Stomach (tissue), 9 donors: ENCODE measurements around the gene DYNC1LI2. TPM values are rescaled to one million over a fixed set of nuclear protein-coding genes. Genes with fewer than 3 reads are reported as not detected.
A peak's percentile ranks its signal among the peaks of the same experiment; 100 is the strongest.

Experiments used
- DNase-seq, 2 donors: peaks; one replicate each; pipeline versions ENCODE4 v3.0.0 to v3.0.0-alpha.2; 2013 to 2019
- H3K27ac ChIP-seq, 5 donors: fragments of 200-600 bp in 4 of 5; sonication (generic) in 4 of 5; one replicate each; pipeline ENCODE4 v1.5.1; 2013 to 2019; ENCODE audit warnings: mild to moderate bottlenecking in 1 of 5, moderate library complexity in 1 of 5
- H3K27me3 ChIP-seq, 3 donors: fragments of 200-600 bp; sonication (generic); one replicate each; pipeline ENCODE4 v1.5.1; 2017 to 2019; ENCODE audit warnings: mixed run types in 1 of 3
- H3K36me3 ChIP-seq, 4 donors: fragments of 200-600 bp; sonication (generic); 1 replicate in 3 of 4; 2 replicates in 1 of 4; pipeline ENCODE4 v1.5.1; 2016 to 2019
- H3K4me1 ChIP-seq, 4 donors: fragments of 200-600 bp; sonication (generic); one replicate each; pipeline ENCODE4 v1.5.1; 2016 to 2019
- H3K4me3 ChIP-seq, 4 donors: fragments of 200-600 bp; sonication (generic) in 3 of 4; one replicate each; pipeline ENCODE4 v1.5.1; 2016 to 2019; ENCODE audit warnings: mild to moderate bottlenecking in 1 of 4
- H3K9me3 ChIP-seq, 4 donors: fragments of 200-600 bp; sonication (generic); one replicate each; pipeline ENCODE4 v1.5.1; 2016 to 2019
- CTCF ChIP-seq, 7 experiments: fragments of 450-650 bp in 4 of 7; fragments of 200-600 bp in 3 of 7; sonication (generic) in 3 of 7; IDR thresholded peaks; one replicate each; pipeline ENCODE4 v1.5.1; 2016 to 2019; ENCODE audit warnings: antibody characterized with exemption in 7 of 7, control low read depth in 2 of 7, mild to moderate bottlenecking in 1 of 7
- EP300 ChIP-seq: sonication (generic); formaldehyde crosslinking; IDR thresholded peaks from one replicate; pipeline ENCODE4 v1.6.1; 2017; ENCODE audit warnings: antibody characterized with exemption
- POLR2A ChIP-seq, 4 donors: fragments of 450-650 bp; IDR thresholded peaks; one replicate each; pipeline ENCODE4 v1.6.1; 2016; ENCODE audit warnings: antibody characterized with exemption in 4 of 4, control low read depth in 2 of 4, mild to moderate bottlenecking in 1 of 4, moderate library complexity in 1 of 4
- POLR2AphosphoS5 ChIP-seq, 3 donors: sonication (generic); formaldehyde crosslinking; IDR thresholded peaks; one replicate each; pipeline ENCODE4 v1.6.1; 2016; ENCODE audit warnings: antibody characterized with exemption in 3 of 3
- WGBS, 5 donors: extraction: QIAGEN DNeasy Blood & Tissue Kit in 3 of 5; methylation state at CpG; one replicate each; pipeline versions ENCODE4 v1.1.5 to v1.1.7; 2013 to 2018; 5-methylcytosine and 5-hydroxymethylcytosine counted together
- intact Hi-C: fragments of 100-400 bp; cut with DNase I; formaldehyde crosslinking; loops from one replicate; pipeline ENCODE4 v1.15.1; 2023; ENCODE audit warnings: low total_unique reads
- polyA plus RNA-seq, 3 donors: library from polyadenylated mRNA; stranded (reverse); fragments of 200-250 nt; gene quantifications; one replicate each; pipeline ENCODE4 v1.2.3, GENCODE V29; 2013
- total RNA-seq, 5 donors: library from RNA; depleted of rRNA; stranded (reverse); fragments of >200 nt; gene quantifications; one replicate each; pipeline versions ENCODE4 v1.1.0 to v1.2.3, GENCODE V29; 2014 to 2016
- donor health status: healthy with polysubstance abuse.
- donor health status: Bipolar disorder and iron deficiency.
- donor health status: healthy.

The DYNC1LI2 gene
- total and polyA plus RNA-seq, 8 donors: 34.5 to 264 (median 123) TPM

- 2 to 5% (median 3%) methylated on average over 21 to 84 of the region's 84 CpGs for WGBS, 5 donors
- TF ChIP-seq POLR2AphosphoS5 (IDR thresholded peaks at IDR 0.05): peak; percentile 22 to 73 (median 66)
- no peak for TF ChIP-seq EP300
- peak in 1 of 7 experiments; percentile 52 for TF ChIP-seq CTCF (IDR thresholded peaks at IDR 0.05)
- Histone ChIP-seq H3K9me3 (no peaks in the 10 kb centered on the region), H3K4me1 (peaks cover 17 to 49% (median 39%) of the 10 kb centered on the region in 4 donors), H3K36me3 (no peaks in the 10 kb centered on the region), H3K27ac (peak within 1 kb of the TSS; percentile 88 to 99 (median 92)), H3K27me3 (no peaks in the 10 kb centered on the region), H3K4me3 (peak within 1 kb of the TSS; percentile 66 to 79 (median 74))
- intact Hi-C loops: no loop called here
- DNase-seq: peak; percentile 91 to 97
Measured at GRCh38 chr16:66696669-66697630, 54.5 kb downstream of the DYNC1LI2 start, which contains the start of gene CMTM4. CMTM4 (minus strand) TSS chr16:66696743; CDS start chr16:66696525, 218 bp downstream.

- DNase-seq: peak; percentile 73 to 82
- peak overlapping the region; percentile 66 to 79 (median 74) for H3K4me3 ChIP-seq
- WGBS, 5 donors: 0 to 4% (median 2%) methylated on average over 10 to 87 of the region's 91 CpGs
- H3K9me3 ChIP-seq: no peaks in the 10 kb centered on the region
- H3K27me3 ChIP-seq: no peaks in the 10 kb centered on the region
- peaks cover 17 to 55% (median 39%) of the 10 kb centered on the region in 4 donors for H3K4me1 ChIP-seq
- intact Hi-C loops: no loop called here
- H3K27ac ChIP-seq: peak overlapping the region; percentile 77 to 99 (median 92)
- TF ChIP-seq POLR2AphosphoS5 (IDR thresholded peaks at IDR 0.05) (no peak), POLR2A (IDR thresholded peaks at IDR 0.05) (no peak), EP300 (no peak), CTCF (IDR thresholded peaks at IDR 0.05) (no peak)
- no peaks in the 10 kb centered on the region for H3K36me3 ChIP-seq
Measured at GRCh38 chr16:66695935-66696668, 55.3 kb downstream of the DYNC1LI2 start.

GRCh38 chr16:66695471-66695934 is 55.9 kb downstream of the DYNC1LI2 start:
- WGBS, 5 donors: 17 to 40% (median 20%) methylated on average over 8 of the region's 8 CpGs
- peaks cover 23 to 59% (median 42%) of the 10 kb centered on the region in 4 donors for H3K4me1 ChIP-seq
- TF ChIP-seq POLR2A (IDR thresholded peaks at IDR 0.05): no peak
- TF ChIP-seq EP300: no peak
- TF ChIP-seq CTCF (IDR thresholded peaks at IDR 0.05): no peak
- no peak for TF ChIP-seq POLR2AphosphoS5 (IDR thresholded peaks at IDR 0.05)
- peak overlapping the region; percentile 66 to 79 (median 74) for H3K4me3 ChIP-seq
- intact Hi-C loops: no loop called here
- H3K36me3 ChIP-seq: no peaks in the 10 kb centered on the region
- H3K27me3 ChIP-seq: no peaks in the 10 kb centered on the region
- H3K9me3 ChIP-seq: no peaks in the 10 kb centered on the region
- no peak for DNase-seq
- peak overlapping the region; percentile 77 to 99 (median 92) for H3K27ac ChIP-seq

- no peak overlapping the region for H3K4me3 ChIP-seq
- 84 to 92% (median 88%) methylated on average over 4 of the region's 4 CpGs for WGBS, 5 donors
- intact Hi-C loops: no loop called here
Measured at GRCh38 chr16:66693149-66693548, 58.3 kb downstream of the DYNC1LI2 start.

More at GRCh38 chr16:66693149-66693548, 58.3 kb downstream of the DYNC1LI2 start:
- Histone ChIP-seq H3K9me3 (no peaks in the 10 kb centered on the region), H3K27ac (peak overlapping the region in 4 of 5 donors; percentile 71 to 92 (median 82)), H3K36me3 (no peaks in the 10 kb centered on the region), H3K4me1 (peaks cover 27 to 70% (median 48%) of the 10 kb centered on the region in 4 donors), H3K27me3 (no peaks in the 10 kb centered on the region)
- no peak for DNase-seq
- no peak for TF ChIP-seq CTCF (IDR thresholded peaks at IDR 0.05)
- no peak for TF ChIP-seq POLR2AphosphoS5 (IDR thresholded peaks at IDR 0.05)
- TF ChIP-seq POLR2A (IDR thresholded peaks at IDR 0.05): no peak
- no peak for TF ChIP-seq EP300
